NB4 (cell line): ENCODE results near the gene HPSE.
"Not testable (repeated sequence)": the region's sequence is repeated elsewhere in the genome, so short reads cannot be mapped to it uniquely, and the experiment has no call there.

Experiments used
- DNase-seq: peaks from one replicate; pipeline ENCODE4 v3.0.0; 2010; ENCODE audit warnings: low read depth
- H3K4me3 ChIP-seq: one replicate; pipeline ENCODE4 v1.5.1; 2011; ENCODE audit warnings: mild to moderate bottlenecking, low read depth, low read length, moderate library complexity
- MYC ChIP-seq: IDR thresholded peaks from 2 replicates; pipeline ENCODE4 v1.6.1; 2011; ENCODE audit warnings: low read depth, low read length
- POLR2A ChIP-seq: IDR thresholded peaks from 2 replicates; pipeline ENCODE4 v1.6.1; 2011; ENCODE audit warnings: mild to moderate bottlenecking; ENCODE audit not compliant: insufficient read length; ENCODE audit errors: extremely low read depth
- TF ChIP-seq, protein P1 (sequence below): IDR thresholded peaks from one replicate; pipeline ENCODE4 v1.5.1; 2012; ENCODE audit warnings: low read depth, low read length
- TF ChIP-seq, protein P2 (sequence below): IDR thresholded peaks from 2 replicates; pipeline ENCODE4 v1.6.1; 2011; ENCODE audit warnings: low read depth, low read length

Gene HPSE

DNA sequence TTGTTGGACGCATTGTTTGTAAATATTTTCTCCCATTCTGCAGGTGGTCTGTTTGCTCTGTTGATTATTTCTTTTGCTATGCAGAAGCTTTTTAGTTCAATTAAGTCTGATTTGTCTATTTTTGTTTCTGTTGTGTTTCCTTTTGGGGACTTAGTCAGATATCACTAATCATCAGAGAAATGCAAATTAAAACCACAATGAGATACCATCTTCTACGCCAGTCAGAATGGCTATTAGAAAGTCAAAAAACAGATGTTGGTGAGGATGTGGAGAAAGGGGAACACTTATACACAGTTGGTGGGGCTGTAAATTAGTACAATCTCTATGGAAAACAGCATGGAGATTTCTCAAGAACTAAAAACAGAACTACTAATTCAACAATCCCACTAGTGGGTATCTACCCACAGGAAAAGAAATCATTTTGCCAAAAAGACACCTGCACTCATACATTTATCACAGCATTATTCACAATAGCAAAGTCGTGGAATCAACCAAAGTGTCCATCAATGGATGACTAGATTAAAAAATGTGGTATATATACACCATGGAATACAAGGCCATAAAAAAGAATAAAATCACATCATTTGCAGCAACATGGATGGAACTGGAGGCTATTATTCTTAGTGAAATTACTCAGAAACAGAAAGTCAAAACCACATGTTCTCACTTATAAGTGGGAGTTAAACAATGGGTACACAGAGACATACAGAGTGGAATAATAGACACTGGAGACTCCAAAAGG is 58.2 kb downstream of the HPSE start:
- TF ChIP-seq POLR2A (no peak), MYC (no peak)
- TF ChIP-seq, protein P1, sequence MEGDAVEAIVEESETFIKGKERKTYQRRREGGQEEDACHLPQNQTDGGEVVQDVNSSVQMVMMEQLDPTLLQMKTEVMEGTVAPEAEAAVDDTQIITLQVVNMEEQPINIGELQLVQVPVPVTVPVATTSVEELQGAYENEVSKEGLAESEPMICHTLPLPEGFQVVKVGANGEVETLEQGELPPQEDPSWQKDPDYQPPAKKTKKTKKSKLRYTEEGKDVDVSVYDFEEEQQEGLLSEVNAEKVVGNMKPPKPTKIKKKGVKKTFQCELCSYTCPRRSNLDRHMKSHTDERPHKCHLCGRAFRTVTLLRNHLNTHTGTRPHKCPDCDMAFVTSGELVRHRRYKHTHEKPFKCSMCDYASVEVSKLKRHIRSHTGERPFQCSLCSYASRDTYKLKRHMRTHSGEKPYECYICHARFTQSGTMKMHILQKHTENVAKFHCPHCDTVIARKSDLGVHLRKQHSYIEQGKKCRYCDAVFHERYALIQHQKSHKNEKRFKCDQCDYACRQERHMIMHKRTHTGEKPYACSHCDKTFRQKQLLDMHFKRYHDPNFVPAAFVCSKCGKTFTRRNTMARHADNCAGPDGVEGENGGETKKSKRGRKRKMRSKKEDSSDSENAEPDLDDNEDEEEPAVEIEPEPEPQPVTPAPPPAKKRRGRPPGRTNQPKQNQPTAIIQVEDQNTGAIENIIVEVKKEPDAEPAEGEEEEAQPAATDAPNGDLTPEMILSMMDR, result no peak
- TF ChIP-seq, protein P2, sequence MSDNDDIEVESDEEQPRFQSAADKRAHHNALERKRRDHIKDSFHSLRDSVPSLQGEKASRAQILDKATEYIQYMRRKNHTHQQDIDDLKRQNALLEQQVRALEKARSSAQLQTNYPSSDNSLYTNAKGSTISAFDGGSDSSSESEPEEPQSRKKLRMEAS, result no peak
- H3K4me3 ChIP-seq, result no peak overlapping the region
- no peak for DNase-seq

DNA sequence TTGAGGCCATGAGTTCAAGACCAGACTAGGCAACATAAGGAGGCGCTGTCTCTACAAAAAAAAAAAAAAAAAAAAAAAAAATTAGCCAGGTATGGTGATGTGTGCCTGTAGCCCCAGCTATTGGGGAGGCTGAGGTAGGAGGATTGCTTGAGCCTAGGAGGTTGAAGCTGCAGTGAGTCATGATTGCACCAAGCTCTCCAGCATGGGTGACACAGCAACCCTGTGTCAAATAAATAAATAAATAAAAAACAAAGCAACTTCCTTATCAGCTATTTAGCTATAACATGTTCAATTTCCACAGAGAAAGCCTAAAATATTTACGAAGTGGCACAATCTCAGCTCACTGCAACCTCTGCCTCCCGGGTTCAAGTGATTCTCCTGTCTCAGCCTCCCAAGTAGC is 60.7 kb downstream of the HPSE start:
- DNase-seq, result peak; percentile 21
- not testable (repeated sequence) for H3K4me3 ChIP-seq

DNA sequence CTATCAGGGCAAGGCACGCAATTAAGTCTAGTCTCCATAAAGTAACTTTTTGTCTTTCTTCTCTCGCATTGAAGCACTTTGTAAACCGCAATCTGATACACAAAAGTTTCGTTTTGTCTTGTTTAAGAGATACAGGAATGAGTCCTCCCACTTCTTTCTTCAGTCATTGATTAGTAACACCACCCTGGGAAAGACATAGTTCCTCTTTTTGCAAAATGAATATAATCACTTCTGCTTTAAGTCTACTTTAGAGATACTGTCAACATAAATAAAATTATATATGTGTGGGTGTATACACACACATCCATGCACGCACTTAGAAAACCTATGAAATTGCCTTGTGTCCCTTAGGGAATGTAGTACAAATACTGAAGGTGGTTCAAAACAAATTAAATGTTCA is 61.7 kb downstream of the HPSE start:
- TF ChIP-seq, protein P1, result no peak
- no peak for TF ChIP-seq MYC
- TF ChIP-seq, protein P2, result no peak
- no peak for TF ChIP-seq POLR2A
- no peak overlapping the region for H3K4me3 ChIP-seq
- peak; percentile 67 for DNase-seq

DNA sequence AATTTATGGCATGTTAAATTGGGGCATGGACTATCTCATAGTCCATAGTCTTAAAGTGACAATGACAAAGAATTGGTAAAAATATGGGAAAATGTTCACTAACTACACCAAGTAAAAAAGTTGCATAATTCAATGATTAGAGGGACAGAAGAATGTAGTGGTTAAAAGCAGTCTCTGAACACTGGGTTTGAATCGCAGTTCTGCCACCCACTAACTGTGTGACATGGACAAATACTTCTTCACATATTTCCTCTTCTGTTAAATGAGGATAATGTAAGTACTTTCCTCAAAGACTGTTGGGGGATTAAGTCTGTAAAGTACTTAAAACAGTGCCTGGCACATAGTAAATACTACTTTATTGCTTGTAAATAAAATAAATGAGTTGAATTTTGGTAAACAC is 65.4 kb downstream of the HPSE start:
- H3K4me3 ChIP-seq, result no peak overlapping the region
- TF ChIP-seq, protein P1, result no peak
- TF ChIP-seq, protein P2, result no peak
- no peak for DNase-seq

DNA sequence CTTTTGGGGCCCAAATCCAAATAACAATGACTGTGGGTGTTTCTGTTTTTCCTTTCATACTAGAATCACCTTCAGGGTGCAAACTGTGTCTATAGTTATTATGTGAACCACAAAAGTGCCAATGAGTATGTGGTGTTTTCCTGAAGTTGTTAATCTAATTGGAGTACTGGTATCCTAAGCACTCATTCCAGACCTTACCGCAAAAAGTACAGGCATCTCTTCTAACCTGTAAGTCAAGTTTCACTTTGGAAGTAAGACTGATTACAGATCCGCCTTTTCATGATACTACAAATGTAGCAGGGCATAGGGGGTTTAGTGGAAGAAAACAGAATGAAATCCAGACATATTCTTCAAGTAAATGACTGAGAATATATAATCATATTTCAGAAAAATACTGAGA is 66.2 kb downstream of the HPSE start:
- DNase-seq, result no peak
- TF ChIP-seq, protein P2, result no peak
- no peak for TF ChIP-seq POLR2A
- no peak for TF ChIP-seq MYC
- TF ChIP-seq, protein P1, result no peak
- H3K4me3 ChIP-seq, result no peak overlapping the region

DNA sequence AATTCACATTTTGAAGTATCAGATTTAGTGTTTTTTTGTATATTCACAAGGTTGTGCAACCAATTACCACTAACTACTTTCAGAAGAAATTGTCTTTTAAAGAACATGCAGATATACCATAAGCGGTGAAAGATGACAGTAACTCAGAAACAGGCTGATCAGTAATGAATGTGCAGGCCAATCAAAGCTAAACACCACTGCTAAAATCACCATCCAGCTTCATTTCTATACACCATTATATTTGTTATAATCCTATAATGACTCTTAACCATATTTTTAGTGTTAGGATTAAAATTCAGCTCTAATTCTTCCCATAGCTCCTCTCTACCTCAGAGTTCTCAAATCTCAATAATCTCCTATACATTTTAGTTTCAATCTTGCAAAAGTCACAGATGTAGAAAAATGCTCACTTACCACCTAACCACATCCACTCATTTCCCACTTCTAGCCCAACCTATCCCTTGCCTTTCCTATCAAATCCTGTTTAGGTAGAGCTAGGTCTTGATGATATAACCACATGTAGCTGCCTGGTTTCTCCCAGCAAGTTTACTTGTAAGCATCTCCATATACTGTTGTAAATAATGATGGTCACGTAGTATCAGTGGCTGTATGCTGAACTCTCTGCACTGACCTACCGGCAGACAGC is 66.7 kb downstream of the HPSE start:
- DNase-seq, result no peak
- no peak overlapping the region for H3K4me3 ChIP-seq
- TF ChIP-seq, protein P1, result no peak
- TF ChIP-seq, protein P2, result no peak
- no peak for TF ChIP-seq MYC
- TF ChIP-seq POLR2A, result no peak
